ENCODE results near the gene JCAD. TPM values are rescaled to one million over a fixed set of nuclear protein-coding genes. Genes with fewer than 3 reads are reported as not detected.
"Not testable (repeated sequence)": the region's sequence is repeated elsewhere in the genome, so short reads cannot be mapped to it uniquely, and the experiment has no call there.

JCAD gene, protein sequence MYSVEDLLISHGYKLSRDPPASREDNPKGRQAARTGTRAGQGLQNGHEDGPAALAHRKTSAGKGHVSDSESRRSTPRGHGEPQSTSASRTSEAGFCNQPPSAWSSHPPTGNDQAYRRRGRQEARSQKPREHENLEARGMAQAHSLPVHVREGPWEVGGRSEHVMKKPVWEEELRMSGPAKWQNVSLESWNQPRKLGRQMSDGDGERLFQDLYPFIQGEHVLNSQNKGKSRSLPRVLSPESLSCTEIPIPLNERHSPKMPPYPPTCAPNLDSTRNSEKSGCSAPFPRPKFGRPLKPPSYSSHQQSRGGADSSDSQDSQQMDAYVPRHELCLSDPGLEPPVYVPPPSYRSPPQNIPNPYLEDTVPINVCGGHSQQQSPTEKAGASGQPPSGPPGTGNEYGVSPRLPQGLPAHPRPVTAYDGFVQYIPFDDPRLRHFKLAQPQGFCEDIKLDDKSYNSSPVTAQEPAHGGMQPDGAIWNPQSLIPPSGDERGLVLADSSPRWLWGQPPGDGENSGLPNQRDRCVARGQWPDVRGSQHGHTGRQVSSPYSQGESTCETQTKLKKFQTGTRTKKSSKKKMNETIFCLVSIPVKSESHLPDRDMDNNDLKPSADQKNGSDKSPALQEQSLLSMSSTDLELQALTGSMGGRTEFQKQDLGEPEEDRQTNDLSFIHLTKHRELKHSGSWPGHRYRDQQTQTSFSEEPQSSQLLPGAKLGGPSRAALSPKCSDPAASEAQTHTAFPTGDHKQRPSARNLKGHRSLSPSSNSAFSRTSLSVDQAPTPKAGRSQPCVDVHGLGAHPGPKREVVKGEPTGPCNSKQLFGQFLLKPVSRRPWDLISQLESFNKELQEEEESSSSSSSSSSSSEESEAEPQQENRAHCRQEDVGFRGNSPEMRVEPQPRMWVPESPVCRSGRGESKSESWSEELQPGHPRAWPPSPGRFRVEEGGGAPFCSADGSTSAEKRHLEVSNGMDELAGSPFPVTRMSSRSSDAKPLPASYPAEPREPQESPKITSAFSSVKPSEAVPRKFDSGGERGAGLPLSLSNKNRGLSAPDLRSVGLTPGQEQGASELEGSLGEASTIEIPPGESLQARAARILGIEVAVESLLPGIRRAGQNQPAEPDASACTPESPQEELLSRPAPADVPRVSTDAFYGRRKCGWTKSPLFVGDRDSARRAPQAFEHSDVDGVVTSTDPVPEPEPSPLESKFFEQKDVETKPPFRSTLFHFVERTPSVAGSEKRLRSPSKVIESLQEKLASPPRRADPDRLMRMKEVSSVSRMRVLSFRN (N-terminal part only)
- polyA plus RNA-seq (ENCODE audit: insufficient read length), result 24.7 TPM

DNA sequence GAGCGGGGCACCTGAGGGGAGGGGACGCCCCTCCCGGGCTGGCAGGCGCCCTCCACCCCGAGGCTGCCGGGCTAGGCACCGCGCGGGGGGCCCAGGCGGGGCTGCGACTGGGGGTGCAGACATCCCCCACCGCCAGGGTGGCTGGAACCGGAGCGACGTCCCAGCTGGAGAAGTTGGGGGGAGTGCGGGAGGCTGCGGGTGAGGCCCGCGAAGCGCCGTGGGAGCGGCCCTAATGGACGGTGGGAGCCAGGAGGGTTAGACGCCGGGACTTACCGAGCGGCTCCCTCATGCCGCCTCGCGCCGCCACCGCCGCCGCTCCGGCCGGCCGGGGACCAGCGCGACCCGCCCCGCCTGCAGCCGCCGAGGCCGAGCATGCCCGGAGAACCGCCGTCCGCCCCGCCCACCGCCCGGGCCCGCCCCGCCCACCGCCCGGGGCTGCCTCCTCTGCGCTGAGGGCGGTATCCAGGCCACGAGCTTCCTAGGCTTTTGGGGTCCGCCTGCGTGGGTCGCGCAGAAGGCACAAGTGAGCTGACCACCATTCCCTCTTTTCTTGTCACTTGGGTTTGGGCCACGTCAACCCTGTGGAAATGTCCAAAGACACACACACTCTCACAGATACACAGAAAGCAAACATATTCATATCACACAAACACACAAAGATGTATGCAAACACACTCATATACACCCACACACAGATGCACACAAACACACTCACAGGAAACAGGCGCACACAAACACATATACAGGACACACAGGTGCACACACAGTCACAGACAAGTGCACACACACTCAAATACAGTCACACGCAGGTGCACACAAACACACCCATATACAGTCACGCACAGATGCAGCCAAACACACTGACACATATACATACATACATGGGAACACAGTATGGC is at the start of gene JCAD:
TSS of gene JCAD (minus strand) at position 378 of the 899 bp plus-strand sequence. CDS start 11,774 bp downstream, outside the sequence.
- no peak for DNase-seq (ENCODE audit: low read depth)

DNA sequence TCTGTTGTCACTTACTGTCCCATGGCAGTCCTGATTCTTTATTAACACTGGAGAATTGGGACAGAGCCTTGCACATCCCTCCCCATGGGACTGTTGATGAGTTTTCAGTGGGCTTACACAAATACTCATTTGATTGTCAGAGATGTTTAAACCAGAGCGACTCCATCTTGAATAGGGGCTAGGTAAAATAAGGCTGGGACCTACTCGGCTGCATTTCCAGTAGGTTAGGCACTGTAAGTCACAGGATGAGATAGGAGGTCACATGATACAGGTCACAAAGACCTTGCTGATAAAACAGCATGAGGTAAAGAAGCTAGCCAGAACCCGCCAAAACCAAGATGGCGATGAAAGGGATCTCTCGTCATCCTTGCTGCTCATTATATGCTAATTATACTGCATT is 47.6 kb upstream of the JCAD start:
- no peak for DNase-seq (ENCODE audit: low read depth)

DNA sequence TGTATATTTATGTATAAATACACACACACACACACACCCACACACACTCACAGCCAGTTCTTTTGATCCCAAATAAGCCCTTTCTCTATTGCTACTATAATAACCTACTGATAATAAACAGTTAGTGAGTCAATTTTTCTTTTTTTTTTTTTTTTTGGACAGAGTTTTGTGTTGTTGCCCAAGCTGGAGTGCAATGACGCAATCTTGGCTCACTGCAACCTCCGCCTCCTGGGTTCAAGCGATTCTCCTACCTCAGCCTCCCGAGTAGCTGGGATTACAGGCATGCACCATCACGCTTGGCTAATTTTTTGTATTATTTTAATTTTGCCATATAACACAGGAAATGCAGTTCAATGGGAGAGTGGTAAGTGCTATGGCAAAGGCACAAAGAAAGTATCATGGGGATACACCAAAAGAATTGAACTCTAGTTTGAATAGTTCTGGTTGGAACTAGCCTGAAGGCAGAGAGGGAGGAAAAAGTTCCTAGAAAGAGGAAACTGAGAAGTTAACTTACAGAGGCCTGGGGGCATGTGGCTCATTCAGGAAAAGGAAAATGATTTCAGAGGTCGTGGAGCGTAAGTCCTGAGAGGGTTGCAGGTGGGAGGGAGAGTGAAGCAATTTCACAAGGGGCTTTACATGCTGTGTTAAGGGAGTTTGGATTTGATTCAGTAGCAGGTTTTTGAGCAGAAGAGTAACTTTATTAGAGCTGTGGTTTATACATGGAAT is 44.4 kb upstream of the JCAD start:
- DNase-seq (ENCODE audit: low read depth), result no peak

DNA sequence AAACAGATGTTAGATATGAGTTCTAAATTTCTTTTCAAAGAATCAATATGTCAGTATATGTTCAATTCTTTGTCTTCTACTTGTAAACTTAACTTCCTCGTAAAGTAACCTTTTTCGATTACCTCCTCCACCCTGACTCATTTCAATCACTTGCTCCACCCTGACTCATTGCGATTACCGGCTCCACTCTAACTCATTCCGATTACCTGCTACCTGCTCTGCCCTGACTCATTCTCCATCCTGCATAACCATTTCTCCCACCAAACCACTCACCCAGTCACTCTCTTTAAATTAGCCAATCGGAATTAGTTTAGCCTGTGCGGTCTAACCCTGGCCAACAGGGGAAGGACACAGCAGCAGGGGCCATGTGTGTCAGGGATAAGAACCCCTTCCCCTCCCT is 40.3 kb upstream of the JCAD start:
- not testable (repeated sequence) for DNase-seq (ENCODE audit: low read depth)

DNA sequence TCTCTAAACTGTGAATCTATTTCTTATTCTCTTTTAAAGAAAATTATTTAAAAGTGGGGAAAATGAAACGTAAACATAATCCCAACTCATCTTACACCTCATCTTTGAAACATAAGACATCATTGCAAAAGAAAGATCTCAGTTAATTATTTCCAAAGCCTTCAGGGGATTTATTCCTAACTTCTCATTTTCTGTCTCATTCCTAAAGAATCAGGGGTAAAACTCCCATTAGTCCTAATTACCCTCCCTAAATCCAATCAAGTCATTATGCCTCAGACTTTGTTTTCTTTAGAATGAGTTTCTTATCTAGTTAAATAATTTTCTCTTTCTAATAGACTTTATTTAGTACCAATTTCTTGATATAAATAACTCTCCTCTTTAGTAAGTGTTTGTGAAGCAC is 39.7 kb upstream of the JCAD start:
- DNase-seq (ENCODE audit: low read depth), result no peak

DNA sequence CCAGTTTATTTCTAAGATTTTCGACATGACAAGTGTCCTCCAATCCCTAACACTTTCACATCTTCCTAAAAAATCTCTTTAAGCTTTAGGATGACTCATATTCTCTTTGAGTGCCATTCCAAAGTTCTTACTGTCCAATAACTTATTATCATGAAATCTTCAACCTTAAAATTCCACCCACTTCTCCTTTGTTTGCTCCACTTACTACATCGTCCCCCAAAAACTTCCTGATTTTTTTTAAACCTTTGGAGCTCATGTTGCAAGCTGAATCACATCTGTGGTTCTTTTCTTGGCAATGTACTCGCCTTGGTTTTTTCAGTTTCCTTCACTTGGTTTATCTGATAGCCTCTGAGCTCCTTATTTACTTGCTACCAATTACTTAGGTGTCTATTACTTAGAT is 39.2 kb upstream of the JCAD start:
- no peak for DNase-seq (ENCODE audit: low read depth)

DNA sequence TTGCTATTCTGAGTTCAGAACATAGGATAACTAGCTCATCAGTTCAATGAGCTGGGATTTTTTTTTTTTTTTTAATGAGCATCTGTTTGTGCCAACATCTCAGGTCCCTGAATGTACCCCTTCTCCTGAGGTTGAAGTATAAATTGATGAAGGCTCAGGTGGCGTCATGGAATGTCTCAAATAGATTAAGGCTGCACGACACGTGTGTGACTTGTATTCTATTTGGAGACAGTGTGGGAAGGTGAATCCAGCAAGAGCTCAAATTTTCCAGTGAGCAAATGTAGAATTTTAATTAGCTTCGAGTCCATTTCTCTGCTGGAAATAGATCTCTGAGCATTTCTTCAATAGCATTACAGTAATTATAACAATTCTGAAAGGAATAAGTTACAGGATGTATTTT is 37.2 kb upstream of the JCAD start:
- DNase-seq (ENCODE audit: low read depth), result no peak

DNA sequence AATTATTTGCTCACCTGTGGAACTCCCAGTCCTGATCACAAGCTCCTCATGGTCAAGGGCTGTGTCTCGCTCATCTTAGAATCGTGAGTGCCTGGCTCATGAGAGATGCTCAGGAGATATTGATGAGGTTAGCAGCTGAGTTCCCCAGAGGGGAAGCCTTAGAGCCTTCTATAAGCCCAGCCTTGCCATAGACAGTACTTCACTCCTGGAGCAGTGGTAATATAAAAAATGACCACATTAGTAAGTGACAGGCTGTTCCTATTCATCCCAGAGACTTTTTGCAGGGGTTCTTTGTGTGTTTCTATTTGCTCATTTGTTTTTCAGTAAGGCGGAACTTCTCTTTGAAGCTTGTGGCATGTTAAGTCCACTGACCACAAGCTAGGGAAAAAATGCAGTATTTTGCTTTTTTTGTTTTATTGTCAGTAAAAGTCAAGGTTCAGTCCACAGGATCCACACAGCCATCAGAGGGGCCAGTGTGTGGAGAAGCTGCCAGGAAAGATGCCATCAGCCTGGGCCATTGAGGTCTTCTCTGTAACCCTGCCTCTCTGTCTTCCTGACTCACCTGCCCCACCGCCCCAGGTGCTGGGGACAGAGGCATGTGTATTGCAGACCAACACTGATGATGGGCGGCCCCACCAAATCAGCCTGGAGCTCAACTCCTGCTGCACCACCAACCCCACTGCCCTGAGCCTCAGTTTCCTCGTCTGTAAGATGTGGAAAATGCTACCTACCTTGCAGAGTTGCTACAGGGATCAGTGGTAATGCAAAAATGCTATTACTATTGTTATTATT is 36.4 kb upstream of the JCAD start:
- no peak for DNase-seq (ENCODE audit: low read depth)

DNA sequence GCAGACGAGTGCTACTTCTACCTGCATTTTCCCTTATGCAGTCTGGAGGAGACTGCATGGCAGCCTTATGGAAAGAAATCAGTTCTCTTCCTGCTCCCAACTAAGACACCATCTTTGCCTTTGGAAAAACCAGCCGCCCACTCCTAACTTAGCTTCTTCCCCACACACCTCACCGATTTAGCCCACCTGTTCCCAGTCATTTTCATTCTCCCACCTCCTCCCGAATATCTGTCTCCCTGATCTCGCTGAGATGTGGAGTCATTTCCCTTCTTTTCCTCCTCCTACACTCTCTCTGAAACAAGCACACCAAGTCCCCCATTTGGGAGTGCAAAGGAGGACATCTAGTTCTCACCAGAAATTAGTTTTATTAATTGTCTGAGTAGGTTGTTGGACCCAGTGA is 35.2 kb upstream of the JCAD start:
- no peak for DNase-seq (ENCODE audit: low read depth)

DNA sequence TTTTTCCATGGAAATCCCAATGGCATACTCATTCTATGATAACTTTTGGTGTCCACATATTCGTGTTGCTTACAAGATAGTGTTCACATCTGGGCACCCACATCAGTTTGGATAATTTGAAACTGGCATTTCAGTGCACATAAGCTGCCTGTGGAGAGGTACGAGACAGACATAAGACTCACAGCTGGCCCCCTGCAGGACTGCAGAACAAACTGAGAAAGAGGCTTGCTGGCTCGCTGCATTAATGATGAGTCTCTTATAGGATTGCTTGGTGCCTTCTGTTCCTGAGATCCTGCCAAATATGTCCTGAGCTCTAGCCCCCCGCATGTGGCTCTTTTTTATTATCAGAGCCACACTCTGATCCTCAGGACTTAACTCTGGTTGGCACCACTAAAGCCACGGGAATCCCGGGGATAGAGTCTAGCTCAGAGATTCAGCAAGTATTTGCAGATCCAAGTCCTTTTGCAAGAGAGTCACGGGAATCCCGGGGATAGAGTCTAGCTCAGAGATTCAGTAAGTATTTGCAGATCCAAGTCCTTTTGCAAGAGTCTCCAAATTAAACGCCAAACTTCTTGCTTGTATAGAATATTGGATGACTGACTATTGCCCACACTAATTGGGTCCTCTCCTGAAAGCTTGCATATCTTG is 34.0 kb upstream of the JCAD start:
- DNase-seq (ENCODE audit: low read depth), result no peak

DNA sequence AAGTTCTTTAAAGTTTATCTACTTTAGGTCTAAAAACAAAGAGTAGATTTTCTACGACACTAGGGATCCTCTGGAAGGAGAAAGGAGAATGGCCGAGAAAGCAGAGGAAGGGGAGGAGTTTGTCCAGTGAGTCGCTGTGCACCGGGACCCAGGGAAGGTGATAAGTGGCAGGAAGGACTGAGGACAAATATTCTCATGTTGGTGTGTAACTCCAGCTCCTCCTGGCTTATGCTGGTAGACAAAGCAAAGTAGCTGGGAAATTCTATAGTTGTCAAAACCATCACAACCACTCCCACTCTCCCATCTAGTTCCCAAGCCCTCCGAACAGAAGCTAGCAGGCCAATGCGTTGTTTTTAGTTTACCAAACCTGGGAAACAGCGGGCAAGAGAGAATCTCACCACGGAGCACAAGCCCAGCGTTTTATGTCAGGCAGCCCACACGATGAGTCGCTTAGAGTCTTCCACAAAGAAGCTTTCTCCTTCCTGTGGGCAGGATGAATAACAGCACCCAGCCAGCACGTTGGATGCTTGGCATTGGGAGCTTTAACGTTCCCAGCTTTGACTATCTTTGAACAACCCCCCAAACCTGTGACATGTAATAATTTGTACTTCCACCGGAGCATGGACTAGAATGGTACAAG is 32.9 kb upstream of the JCAD start:
- no peak for DNase-seq (ENCODE audit: low read depth)

DNA sequence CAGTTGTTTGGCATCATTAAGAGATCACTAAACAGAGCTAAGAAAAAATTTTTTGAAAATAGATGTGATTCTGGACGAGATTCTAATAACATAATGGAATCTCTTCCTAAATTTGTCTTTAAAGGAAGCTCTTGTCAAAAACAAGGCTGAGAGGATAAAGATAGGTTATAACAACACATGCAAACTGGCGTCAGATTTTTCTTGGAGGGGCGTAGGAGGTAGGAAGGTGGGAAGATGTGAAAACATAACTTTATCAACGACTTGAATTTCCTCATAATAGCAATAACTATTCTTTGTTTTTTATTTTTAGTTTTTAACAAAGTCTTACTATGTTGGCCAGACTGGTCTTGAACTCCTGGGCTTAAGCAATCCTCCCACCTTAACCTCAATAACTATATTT is 31.8 kb upstream of the JCAD start:
- no peak for DNase-seq (ENCODE audit: low read depth)

DNA sequence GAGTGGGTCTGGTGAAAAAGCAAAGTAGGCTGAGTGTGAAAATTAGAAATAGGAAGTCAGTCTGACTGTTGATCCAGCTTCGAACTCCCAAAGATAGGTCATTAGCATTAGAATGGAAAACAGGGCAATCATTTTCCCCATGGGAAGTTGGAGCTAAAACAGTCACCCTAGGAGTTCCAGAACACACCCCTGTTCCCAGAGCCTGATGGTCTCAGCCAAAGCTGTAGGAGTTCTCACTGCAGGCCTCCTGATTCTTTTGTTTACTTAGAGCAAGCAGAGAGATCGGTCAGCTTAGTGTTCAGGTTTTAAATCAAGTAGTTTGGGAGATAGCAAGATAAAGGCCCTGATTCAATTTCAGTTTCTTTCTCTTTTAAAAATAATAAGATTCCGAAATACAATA is 28.8 kb upstream of the JCAD start:
- no peak for DNase-seq (ENCODE audit: low read depth)

DNA sequence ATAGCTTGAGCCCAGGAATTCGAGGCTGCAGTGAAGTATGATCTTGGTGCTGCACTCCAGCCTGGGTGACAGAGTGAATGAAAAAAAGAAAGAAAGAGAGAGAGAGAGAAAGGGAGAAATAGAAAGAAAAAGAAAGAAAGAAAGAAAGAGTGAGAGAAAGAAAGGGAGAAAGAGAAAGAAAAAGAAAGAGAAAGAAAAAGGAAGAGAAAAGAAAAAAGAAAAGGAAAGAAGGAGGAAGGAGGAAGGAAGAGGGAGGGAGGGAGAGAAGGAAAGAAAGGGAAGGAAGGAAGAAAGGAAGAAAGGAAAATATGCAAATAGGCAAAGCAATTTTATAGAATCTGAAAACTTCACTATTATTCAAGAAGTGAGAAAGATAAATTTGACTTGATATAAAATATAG is 24.5 kb upstream of the JCAD start:
- DNase-seq (ENCODE audit: low read depth), result no peak

DNA sequence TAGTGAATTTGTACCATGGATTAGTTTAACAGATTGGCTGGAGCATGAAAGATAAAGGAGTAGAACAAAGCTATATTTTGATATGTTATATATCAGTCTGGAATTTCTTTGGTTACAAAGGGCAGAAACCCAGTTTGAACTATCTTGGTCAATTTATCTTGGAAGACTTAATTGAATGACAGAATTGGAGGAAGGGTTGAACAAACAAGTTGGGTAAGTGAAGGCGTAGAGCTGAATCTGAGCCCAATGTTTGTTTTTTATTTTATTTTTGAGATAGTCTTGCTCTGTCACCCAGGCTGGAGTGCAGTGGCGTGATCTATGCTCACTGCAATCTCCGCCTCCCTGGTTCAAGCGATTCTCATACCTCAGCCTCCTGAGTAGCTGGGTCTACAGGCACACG is 21.8 kb upstream of the JCAD start:
- no peak for DNase-seq (ENCODE audit: low read depth)

DNA sequence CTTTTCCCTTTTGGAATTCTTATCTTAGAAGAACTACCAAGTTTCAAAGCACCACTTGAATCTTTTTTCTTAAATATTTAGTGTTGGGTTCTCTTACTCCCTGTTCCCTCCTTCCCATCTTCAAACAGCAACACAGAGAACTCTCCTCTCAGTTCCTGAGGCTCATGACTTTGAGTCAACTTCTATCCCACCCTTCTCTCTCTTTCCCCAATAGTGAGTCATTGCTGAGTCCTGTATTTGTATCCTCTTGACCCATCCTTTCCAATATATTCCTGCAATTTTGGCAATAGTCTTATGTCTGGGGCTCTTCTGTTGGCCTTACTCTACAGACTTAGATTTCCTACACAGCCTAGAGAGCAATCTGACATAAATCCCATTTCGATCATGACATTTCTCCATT is 20.8 kb upstream of the JCAD start:
- no peak for DNase-seq (ENCODE audit: low read depth)

DNA sequence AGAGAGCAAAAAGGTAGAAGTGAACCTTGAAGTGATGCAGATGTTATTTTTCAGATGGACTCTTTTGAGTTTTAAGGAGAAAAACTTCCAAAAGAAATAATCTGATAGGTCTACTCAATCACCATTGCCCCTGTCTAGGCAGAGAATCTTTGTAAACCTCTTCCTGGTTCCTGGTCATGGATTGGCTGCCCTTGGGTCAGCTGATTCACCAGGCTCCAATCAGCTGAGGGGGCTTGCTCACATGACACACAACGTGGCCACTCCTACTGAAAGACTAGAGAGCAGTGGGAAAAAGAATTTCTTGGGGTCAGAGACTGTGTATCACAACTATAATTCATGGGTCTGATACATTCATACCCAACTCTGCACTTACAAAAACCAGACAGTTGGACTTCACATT is 20.0 kb upstream of the JCAD start:
- DNase-seq (ENCODE audit: low read depth), result no peak

DNA sequence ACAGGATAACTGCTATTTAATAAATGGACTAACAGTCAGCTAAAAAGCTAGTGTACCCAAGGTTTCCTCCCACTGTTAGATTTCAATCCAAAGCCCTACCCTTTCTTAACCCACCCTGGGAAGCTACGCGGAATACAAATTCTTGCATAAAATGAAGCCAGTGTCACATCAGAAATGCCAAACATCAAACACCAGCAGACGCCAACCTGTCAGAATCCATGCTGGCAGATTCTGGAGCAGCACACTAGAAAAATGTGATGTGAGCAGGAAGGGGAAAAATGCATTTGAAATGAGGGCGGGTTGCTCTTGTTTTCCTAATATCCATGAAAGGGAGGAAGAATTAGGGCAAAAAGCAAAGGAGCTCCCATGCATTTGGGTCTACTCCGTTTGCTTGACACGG is 16.1 kb upstream of the JCAD start:
- no peak for DNase-seq (ENCODE audit: low read depth)

DNA sequence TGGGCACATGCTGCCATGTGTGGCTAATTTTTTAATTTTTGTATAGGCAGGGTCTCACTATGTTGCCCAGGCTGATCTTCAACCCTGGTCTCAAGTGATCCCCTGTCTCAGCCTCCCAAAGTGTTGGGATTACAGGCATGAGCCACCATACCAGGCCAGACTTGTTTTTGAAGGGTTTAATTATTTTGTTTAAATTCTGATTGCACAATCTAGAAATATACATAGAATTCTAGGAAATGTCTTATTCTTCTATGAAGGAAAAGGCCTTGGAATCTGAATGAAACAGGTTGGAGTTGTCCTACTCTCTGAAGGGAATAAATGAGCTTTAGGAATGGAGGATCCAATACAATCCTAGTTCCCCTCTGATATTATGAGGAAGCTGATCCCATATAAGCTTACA is 15.5 kb upstream of the JCAD start:
- no peak for DNase-seq (ENCODE audit: low read depth)
